NOMO-1 treated with dmso at 0.1 percent for 144 hours (cell line): ENCODE results near the gene CALHM1.
"Not testable (repeated sequence)": the region's sequence is repeated elsewhere in the genome, so short reads cannot be mapped to it uniquely, and the experiment has no call there.

Experiments used
- DNase-seq: peaks from one replicate; lab custom pipeline; 2025; ENCODE audit not compliant: unreplicated experiment; lab: John Stamatoyannopoulos, UW

CALHM1 gene

DNA sequence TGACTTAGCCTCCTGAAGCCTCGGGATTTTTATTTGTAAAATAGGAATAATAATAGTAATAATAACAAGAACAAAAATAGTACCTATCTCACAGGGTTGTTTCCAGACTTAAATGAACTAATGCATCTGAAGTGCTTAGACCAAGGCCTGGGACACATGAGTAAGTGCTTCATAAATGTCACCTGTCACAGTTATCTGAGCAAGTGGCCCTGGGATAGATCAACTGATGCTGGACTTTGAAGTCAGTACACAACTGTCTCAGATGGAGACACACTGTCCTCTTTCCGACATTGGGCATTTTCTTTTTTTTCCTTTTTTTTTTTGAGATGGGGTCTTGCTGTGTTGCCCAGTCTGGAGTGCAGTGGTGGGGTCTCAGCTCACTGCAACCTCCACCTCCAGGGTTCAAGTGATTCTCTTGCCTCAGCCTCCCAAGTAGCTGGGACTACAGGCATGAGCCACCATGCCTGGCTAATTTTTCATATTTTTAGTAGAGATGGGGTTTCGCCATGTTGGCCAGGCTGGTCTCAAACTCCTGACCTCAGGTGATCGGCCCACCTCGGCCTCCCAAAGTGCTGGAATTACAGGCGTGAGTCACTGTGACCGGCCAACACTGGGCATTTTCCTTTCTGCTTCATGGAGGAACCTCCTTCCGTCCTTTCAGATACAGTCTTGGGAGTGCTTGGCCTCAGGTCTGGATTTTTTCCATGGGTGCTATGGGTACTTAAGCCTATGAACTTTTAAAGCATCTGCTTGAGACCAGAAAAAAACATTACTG lies 28.1 kb upstream of the CALHM1 start:
- not testable (repeated sequence) for DNase-seq

DNA sequence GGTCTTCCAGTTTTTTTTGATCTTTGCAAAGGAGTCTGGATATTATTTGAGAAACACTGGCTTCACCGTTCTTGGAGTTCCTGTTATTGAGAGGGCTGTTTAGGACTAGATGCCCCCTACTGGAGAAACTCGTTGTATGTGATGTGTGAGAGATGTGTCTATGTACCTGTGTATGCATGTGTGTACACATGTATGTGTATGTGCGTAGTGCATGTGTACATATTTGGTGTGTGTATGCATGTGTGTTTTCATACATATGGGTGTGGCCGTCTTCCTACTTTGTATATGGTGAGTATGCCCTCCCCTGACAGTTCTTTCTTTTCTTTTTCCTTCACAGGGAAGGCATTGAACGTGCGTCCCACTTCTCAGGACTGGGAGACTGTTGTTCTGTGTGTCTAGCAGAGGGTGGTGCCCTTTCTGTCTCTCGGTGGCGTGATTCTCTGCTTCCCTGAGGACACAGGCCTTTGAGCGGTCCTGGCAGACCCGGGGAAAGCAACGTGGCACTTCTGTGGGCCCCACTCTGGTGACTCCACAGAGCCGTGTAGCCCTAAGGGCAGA lies 23.4 kb upstream of the CALHM1 start:
- peak; percentile 65 for DNase-seq

DNA sequence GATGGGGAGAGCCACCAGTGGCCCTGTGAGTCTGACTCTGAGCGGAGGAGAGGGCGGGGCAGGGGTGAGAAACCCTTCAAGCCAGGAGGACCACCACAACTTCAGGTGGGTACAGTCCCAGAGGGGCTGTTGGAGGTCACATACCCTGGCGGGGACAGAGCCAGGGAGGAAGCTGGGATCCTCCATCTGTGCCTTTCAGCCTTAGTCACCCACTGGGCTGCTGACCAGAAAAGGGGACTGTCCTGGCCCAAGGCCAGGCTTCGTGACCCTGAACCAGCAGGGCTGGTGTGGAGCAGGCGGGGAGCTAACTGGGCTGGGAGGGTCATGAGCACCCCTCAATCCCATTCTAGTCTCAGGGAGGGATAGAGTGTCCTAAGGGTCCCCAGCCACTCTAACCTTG lies 21.8 kb upstream of the CALHM1 start:
- no peak for DNase-seq

DNA sequence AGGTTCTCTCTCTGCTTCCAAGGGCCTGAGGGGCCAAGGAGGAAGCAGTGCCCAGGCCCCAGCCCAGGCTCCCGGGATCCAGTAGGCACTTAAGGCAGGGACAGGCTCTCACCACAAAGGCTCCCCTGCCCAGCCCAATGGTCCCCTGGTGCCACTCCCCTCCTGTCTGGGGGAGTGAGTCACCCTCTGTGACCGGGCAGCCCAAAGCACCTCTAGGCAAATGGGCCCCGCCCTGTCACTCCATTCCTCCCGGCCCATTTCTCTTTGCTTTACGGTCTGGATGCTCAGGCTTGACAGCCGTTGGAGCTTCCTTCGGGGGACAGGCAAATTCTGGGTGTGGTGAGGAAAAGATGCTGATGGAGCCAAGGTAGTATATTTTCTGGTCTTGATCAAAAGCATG lies 20.4 kb upstream of the CALHM1 start, which contains the start of gene CALHM3:
Gene CALHM3, minus strand, starts transcription at position 106 of the 400 bp plus-strand sequence. CDS start 208 bp downstream, outside the sequence.
- no peak for DNase-seq

DNA sequence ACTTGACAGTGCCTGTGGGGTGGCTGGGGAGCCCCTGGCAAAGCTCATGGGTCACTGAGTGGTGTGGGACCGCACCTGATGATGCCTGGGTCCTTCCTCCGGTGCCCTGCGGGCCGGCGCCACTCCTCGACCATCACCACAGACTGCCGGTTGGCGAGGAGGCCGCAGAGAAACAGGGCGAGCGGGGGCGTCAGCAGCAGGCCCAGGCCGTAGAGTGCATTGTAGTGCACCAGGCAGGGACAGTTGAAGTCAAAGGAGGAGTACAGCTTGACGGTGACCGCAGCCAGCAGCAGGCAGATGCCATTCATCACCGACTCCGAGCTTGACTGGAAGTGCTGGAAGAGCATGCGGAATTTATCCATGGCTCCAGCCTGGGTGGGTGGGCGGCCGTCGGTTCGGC lies 20.0 kb upstream of the CALHM1 start:
- DNase-seq, result no peak

DNA sequence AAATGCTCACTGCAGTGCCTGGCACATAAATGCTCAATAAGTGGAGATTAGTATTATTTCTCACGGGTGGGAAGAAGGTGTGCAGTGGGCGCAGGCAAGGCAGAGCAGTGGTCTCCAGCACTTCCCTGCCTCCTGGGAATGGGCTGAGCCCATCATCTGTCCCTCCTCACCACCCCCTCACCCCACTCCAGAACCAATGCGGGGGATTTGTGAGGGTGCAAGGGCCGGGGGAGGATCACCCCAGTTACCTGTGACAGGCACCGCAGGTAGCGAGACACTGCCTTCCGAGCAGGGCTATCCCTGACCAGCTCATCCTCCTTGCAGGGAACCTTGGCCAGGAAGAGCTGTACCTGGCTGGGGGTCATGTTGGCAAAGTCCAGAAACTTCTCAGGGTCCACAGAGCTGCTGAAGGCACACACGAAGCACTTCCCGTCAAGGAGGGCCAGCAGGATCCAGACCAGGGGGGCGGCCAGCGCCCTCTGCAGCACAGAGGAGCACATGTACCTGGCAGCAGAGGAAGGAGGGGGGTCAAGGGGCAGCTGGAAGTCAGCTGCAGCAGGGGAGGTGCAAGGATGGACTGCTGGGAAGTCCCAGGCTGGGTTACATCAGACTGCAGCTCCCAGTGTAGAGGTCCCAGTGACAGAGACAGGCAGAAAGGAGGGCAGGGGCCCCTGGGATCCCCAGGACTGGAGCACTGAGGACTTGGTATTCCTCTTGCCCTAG lies 17.5 kb upstream of the CALHM1 start:
- peak; percentile 38 for DNase-seq

DNA sequence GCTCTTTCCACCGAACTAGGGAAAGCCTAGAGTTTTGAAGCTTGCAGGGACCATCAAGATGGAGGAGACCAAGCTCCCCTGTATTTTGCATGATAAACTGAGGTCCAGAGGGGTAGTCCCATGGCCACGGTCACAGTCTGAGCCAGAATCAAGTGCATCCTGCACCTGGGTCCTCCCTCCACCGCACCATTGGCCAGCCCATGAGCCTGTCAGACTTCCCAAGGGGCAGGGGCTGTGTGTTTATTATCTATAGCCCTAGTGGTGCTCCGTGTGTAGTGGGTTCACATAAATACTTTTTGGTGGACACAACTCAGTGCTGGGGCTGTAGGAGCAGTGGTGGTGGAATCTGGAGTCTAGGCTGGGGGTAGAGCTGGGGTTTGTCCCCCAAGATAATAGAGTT lies 16.7 kb upstream of the CALHM1 start:
- DNase-seq, result no peak

DNA sequence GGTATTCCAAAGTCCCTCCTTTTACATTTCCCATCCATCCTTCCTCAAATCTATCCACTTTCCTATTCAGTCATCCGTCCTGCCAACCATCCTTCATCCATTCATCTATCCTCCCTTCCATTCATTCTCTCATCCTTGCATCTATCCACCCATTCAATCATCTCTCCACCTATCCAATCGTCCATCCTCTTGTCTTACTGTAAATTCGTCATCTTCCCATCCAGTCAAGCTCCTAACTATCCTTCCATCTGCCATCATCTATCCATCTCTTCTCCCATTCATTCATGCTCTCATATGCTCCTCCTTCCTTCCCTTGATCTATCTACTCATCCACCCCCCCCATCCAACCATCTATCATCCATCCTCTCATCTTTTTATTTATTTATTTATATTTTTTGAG lies 15.4 kb upstream of the CALHM1 start:
- no peak for DNase-seq

DNA sequence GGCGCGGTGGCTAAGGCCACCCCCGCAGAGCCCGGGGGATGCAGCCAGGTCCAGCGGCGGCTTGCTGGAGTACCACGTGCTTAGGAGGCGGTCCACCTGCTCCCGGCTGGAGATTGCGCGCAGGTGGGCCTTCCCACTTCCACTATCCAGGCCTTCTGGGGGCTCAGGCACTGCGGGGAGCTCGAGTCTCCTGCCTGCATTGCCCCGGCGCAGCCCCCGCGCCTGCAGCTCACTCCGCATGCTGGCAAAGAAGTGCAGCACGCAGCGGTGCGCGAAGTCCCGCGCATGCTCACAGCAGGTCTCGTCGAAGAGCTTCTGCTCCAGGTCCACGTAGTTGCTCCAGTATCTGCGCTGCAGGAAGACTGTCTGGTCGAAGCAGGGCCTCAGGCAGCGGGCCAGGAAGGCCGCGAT lies 14.6 kb upstream of the CALHM1 start:
- no peak for DNase-seq

DNA sequence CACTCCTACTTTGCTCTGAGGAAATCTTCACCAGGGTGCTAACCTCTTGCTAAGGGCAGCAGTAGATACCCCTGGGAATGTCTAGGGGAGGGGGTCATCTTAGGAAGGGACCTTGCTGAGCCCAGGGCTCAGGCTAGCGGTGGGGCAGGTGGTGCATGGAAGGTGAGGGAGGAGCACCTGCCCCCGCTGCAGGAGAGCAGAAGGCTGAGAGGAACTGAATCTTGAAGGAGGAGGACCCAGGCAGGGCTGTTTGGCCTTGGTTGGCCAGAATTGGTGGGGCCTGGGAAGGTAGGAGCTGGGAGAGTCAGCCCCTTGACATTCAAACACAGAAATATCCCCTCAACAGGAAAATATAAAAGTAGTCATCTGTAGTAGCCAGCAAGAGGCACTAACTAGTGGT lies 13.3 kb upstream of the CALHM1 start:
- DNase-seq, result peak; percentile 59

DNA sequence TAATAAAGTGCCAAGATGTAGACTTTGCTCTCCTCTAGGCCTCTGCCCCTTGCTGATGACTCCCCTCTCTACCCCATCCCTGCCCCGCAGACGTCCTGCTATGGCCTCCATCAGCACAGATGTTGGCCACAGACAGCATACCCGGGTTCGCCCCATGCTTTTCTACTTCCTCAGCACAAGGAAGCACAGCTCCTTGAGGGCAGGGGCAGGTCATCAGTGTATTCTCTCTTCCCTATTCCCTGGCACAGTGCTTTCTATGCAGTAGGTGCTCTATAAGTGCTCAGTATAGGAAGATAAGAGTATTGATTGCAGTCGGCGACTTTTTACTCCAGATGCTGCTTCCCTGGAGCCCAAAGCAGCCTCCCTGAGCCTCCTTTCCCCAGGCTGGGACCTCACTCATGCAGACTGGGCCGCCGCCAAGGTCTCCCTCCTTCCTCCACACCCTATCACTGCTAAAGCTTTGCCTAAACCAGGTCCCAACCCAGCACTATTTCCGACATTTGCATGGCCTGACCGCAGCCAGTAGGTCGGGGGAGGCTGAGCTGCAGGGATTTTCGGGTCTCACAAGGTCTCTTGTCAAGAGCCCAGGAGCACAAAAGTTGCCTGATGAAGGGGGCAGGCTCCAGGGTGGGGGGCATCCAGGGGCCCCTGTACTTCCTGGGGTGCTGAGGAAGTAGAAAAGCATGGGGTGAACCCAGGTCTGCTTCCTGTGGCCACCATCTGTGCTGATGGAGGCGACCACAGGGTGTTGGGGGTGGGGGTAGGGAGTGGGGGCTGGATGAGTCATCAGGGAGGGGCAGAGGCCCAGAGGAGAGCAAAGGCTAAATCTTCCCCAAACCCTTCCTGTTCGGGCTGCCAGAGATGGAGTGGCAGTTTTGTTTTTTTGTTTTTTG lies 12.3 kb upstream of the CALHM1 start:
- DNase-seq, result peak; percentile 86

DNA sequence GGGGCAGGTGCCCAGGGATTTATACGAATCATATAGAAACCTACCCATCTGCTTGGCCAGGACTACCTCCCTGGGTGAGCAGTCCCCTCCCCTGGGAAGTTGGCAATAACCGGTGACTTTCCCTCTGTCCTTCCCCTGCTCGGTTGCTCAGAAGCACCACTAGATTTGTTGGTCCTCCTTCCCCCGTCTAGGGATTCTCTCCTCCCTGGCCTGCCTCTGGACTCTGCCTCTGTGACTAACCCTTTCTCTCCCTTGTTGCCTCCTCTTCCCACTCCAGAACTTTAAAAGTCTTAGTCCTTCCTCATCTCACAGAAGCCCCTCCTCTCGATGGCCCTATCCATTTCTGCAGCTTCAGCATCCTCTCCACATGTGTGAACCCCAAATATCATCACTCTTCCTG lies 10.5 kb upstream of the CALHM1 start:
- DNase-seq, result no peak

DNA sequence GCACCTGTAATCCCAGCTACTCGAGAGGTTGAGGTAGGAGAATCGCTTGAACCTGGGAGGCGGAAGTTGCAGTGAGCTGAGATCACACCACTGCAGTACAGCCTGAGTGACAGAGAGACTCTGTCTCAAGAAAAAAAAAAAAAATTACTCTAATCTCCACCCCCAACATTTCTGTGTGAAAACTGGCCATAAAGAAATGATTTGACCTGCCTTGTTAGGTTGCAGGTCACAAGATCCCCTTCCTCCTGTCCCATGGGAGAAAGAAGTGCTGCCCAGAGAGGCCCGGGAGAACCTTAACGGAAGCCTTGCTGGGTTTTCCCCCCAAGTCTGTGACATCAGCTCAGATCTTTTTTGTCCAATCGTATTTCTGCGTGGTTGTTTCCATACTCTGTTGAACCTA lies 8.7 kb upstream of the CALHM1 start:
- no peak for DNase-seq

DNA sequence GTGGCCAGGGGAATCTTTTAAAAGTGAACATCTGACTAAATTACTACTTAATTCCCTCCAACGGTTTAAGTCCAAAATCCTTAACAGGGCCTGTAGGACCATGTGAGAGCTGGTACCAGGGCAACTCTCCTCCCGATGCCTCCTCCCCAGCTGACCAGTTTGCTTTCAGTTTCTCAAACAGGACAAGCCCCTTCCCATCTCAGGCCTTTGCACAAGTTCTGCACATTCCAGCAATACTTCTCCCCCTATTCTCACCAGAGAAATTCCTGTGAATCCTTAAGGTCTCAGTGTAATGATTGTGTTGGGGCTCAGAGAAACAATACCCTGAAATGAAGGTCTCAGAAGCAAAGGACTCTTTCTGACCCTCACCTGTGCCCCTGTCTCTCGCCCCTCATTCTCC lies 8.0 kb upstream of the CALHM1 start:
- DNase-seq, result no peak

DNA sequence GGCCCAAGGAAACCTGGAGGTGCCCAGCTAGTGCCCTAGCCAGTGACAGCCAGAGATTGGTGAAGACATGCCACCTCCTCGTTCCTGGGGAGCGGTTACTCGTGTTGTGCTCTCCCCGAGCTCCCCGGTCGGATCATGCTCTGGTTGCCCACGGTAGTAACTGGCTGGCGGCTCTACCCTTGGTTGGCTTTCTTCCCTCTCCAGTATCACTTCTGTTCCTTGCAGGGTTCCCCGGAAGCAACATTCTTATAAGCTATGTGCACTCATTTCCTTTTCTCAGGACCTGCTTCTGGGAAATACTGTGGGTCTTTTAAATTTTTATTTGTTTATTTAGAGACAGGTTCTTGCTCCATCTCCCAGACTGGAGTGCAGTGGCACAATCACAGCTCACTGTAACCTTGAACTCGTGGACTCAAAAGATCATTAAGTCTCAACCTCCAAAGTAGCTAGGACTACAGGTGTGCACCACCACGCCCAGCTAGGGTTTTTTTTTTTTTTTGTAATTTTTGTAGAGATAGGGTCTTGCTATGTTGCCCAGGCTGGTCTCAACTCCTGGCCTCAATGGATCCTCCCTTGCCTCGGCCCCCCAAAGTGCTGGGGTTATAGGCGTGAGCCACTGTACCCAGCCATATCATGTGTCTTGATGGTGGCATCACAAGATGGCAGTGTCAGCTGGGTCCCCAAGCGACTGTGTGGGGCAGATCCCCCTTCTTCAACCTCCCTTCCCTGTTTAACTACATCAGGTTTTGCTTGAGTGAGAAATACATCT lies 6.9 kb upstream of the CALHM1 start:
- no peak for DNase-seq

DNA sequence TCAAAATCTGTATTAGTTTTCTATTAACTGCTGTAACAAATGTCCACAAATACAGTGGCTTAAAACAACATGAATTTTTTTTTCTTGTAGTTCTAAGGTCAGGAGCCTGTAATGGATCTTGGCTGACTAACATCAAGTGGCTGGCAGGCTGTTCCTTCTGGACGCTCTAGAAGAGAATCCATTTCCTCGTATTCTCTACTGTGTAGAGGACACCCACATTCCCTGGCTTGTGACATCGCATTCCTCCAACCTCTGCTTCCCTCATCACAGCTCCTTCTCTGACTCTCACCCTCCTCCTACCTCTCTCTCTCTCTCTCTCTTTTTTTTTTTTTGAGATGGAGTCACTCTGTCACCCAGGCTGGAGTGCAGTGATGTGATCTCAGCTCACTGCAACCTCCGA lies 4.8 kb upstream of the CALHM1 start:
- no peak for DNase-seq

DNA sequence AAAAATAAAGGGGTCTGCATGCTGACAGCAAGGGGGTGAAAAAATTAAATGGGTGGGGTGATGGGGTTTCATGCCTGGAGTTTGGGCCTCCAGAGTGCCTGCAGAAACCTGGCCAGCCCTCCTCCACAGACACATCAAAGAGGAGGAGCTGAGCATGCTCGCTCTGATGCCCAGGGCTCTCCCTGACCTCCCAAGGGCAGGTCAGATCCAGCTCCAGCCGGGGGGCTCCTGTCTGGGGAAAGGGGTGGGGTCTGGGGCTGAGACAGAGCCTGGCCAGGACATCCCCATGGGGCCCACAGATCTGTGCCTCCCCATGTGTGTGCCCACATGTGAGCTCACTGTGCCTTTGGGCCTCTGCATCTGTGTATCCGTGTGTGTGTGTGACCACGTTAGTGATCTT lies 915 bp upstream of the CALHM1 start:
- no peak for DNase-seq

DNA sequence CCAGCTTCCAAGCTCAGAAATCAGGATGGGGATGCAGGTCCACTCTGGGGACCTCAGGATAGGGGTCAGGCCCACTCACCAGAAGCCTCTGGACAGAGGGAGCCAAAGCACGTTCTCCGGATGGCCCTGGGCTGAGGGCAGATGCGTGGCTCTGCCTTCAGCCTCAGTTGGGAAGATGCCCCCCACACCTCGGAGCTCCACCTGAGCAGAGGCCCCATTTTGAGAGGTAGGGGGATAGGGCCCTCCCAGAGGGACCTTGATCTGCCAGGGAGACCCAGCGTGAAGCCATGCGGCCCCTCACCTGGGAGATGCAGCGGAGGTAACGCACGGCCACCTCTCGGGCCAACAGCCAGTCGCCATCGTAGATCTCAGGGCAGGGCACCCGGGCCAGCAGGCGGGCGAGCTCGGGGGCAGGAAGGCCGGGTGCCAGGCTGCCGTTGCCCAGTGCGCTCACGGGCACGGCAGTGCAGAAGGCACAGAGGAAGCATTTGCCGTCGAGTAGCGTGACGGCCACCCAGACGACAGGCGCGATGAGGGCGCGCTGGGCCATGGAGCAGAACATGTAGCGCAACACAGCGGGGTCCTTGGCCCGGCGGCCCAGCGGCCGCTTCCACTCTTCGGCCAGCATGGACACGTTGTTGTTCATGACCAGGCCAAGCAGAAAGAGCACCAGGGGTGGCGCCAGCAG lies 660 bp downstream of the CALHM1 start:
- no peak for DNase-seq

DNA sequence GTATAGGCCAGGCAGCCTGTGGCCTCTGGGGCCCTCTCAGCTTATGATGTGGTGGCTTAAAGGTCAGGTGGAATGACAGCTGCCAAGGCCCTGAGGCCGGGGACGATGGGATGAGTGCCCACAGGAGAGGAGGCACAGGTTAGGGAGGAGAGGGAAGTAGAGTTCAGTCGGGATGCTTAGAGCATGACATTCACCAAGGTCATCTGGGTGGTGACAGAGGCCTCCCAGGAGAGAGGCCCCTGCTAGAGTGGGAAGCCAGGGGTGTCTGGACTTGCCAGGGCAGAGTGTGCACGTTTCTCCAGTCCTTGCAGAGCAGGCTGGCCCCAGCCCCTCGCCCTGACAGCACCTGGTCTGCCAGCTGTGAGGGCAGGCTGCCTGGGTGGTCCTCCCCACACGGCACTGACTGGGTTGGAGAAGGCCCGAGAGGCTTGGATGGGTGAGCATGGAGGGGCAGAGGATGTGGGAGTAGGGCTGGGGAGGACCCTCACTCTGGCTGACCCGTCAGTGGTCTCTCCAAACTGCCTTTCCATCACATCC lies 1.5 kb downstream of the CALHM1 start:
- no peak for DNase-seq
